ENCODE results near the gene FABP3. TPM values are rescaled to one million over a fixed set of nuclear protein-coding genes. Genes with fewer than 3 reads are reported as not detected.

FABP3 gene
- total and polyA plus RNA-seq, 2 of the 13 experiments (the other 11 are each of a cell fraction or from before 2014, with no cell fraction given) = 0.21 to 0.24 TPM

DNA sequence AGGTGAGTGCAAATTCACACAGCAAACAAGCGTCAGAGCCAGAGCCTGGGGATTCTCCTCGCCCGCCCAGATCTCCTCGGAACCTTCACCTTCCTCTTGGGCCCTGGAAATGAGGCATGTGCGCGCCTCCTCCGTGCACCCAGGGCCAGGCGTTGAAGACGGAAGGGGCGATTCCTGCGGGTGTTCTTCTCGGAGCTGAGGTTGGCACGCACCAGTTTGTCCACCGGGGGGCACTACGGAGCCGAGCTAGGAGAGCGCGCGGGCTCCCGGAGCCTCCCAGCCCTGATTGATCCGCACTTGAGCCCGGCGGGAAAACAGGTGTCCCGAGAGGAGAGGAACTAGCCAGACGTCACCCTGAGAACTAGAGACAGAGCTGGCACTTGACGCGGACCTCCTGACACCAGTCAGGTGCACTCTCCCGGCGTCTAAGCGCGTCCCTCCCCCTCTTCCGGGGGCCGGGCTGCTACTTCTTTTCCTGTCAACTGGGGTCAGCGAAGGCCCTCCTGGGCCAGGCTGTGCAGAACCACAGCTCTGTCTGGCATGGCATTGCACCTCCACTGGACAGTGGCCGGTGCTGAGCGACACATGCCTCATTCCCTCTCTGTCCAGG, 21.8 kb upstream of the FABP3 start (continued):
- TF ChIP-seq, protein P1, sequence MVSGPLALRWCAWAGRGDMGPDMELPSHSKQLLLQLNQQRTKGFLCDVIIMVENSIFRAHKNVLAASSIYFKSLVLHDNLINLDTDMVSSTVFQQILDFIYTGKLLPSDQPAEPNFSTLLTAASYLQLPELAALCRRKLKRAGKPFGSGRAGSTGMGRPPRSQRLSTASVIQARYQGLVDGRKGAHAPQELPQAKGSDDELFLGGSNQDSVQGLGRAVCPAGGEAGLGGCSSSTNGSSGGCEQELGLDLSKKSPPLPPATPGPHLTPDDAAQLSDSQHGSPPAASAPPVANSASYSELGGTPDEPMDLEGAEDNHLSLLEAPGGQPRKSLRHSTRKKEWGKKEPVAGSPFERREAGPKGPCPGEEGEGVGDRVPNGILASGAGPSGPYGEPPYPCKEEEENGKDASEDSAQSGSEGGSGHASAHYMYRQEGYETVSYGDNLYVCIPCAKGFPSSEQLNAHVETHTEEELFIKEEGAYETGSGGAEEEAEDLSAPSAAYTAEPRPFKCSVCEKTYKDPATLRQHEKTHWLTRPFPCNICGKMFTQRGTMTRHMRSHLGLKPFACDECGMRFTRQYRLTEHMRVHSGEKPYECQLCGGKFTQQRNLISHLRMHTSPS (CRISPR knock-in tag; IDR thresholded peaks at IDR 0.05; ENCODE audit: low read depth) = peak; percentile 35; the same call in 1 of the 2 replicates
- TF ChIP-seq ZNF782 (CRISPR knock-in tag; IDR thresholded peaks at IDR 0.05; ENCODE audit: borderline replicate concordance) (no peak), ZNF713 (CRISPR knock-in tag; IDR thresholded peaks at IDR 0.05) (no peak; the same call in none of the 2 replicates), RXRB (CRISPR knock-in tag; IDR thresholded peaks at IDR 0.05; ENCODE audit: borderline replicate concordance) (peak; percentile 57; the same call in 1 of the 2 replicates), SRF (IDR thresholded peaks at IDR 0.05; ENCODE audit: low read depth, low read length) (no peak), ZNF709 (CRISPR knock-in tag; IDR thresholded peaks at IDR 0.05) (peak; percentile 81; the same call in 1 of the 2 replicates), RAD21 (CRISPR knock-in tag; IDR thresholded peaks at IDR 0.05) (peak; percentile 95), FOXO1 (CRISPR knock-in tag; IDR thresholded peaks at IDR 0.05) (0 out of 2 replicates have a peak, but pooled peaks have one; percentile 25), CREB1 (IDR thresholded peaks at IDR 0.05) (no peak), CREB1 (CRISPR knock-in tag; IDR thresholded peaks at IDR 0.05) (peak; percentile 53; the same call in 1 of the 2 replicates), SAP130 (CRISPR knock-in tag; IDR thresholded peaks at IDR 0.05; ENCODE audit: low read depth) (peak; percentile 65), SMARCE1 (IDR thresholded peaks at IDR 0.05; ENCODE audit: borderline replicate concordance) (no peak), LCORL (IDR thresholded peaks at IDR 0.05) (no peak), LCORL (CRISPR knock-in tag; IDR thresholded peaks at IDR 0.05) (peak; percentile 85), ZFYVE20 (CRISPR knock-in tag; IDR thresholded peaks at IDR 0.05; ENCODE audit: borderline replicate concordance, low read depth) (no peak)
- TF ChIP-seq, protein P2, sequence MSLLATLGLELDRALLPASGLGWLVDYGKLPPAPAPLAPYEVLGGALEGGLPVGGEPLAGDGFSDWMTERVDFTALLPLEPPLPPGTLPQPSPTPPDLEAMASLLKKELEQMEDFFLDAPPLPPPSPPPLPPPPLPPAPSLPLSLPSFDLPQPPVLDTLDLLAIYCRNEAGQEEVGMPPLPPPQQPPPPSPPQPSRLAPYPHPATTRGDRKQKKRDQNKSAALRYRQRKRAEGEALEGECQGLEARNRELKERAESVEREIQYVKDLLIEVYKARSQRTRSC (CRISPR knock-in tag; IDR thresholded peaks at IDR 0.05; ENCODE audit: low read depth) = no peak
- TF ChIP-seq, protein P3, sequence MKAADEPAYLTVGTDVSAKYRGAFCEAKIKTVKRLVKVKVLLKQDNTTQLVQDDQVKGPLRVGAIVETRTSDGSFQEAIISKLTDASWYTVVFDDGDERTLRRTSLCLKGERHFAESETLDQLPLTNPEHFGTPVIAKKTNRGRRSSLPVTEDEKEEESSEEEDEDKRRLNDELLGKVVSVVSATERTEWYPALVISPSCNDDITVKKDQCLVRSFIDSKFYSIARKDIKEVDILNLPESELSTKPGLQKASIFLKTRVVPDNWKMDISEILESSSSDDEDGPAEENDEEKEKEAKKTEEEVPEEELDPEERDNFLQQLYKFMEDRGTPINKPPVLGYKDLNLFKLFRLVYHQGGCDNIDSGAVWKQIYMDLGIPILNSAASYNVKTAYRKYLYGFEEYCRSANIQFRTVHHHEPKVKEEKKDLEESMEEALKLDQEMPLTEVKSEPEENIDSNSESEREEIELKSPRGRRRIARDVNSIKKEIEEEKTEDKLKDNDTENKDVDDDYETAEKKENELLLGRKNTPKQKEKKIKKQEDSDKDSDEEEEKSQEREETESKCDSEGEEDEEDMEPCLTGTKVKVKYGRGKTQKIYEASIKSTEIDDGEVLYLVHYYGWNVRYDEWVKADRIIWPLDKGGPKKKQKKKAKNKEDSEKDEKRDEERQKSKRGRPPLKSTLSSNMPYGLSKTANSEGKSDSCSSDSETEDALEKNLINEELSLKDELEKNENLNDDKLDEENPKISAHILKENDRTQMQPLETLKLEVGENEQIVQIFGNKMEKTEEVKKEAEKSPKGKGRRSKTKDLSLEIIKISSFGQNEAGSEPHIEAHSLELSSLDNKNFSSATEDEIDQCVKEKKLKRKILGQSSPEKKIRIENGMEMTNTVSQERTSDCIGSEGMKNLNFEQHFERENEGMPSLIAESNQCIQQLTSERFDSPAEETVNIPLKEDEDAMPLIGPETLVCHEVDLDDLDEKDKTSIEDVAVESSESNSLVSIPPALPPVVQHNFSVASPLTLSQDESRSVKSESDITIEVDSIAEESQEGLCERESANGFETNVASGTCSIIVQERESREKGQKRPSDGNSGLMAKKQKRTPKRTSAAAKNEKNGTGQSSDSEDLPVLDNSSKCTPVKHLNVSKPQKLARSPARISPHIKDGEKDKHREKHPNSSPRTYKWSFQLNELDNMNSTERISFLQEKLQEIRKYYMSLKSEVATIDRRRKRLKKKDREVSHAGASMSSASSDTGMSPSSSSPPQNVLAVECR (CRISPR knock-in tag; IDR thresholded peaks at IDR 0.05; ENCODE audit: borderline replicate concordance) = no peak; the same call in 1 of the 2 replicates
- TF ChIP-seq, protein P4, sequence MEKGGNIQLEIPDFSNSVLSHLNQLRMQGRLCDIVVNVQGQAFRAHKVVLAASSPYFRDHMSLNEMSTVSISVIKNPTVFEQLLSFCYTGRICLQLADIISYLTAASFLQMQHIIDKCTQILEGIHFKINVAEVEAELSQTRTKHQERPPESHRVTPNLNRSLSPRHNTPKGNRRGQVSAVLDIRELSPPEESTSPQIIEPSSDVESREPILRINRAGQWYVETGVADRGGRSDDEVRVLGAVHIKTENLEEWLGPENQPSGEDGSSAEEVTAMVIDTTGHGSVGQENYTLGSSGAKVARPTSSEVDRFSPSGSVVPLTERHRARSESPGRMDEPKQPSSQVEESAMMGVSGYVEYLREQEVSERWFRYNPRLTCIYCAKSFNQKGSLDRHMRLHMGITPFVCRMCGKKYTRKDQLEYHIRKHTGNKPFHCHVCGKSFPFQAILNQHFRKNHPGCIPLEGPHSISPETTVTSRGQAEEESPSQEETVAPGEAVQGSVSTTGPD (CRISPR knock-in tag; IDR thresholded peaks at IDR 0.05) = no peak
- TF ChIP-seq, protein P5, sequence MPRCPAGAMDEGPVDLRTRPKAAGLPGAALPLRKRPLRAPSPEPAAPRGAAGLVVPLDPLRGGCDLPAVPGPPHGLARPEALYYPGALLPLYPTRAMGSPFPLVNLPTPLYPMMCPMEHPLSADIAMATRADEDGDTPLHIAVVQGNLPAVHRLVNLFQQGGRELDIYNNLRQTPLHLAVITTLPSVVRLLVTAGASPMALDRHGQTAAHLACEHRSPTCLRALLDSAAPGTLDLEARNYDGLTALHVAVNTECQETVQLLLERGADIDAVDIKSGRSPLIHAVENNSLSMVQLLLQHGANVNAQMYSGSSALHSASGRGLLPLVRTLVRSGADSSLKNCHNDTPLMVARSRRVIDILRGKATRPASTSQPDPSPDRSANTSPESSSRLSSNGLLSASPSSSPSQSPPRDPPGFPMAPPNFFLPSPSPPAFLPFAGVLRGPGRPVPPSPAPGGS (CRISPR knock-in tag; IDR thresholded peaks at IDR 0.05) = 0 out of 2 replicates have a peak, but pooled peaks have one; percentile 21
